Loucy (cell line): ENCODE measurements around the gene KCNK3.

Experiments
- H2AFZ ChIP-seq: fragments of 200-600 bp; sonication (generic); 2 replicates; pipeline ENCODE4 v1.6.0; 2016; ENCODE audit warnings: antibody characterized with exemption, mild to moderate bottlenecking, low read length, moderate library complexity
- H3F3A ChIP-seq: fragments of 200-600 bp; 2 replicates; pipeline ENCODE4 v1.6.0; 2016; ENCODE audit warnings: antibody characterized with exemption, low read depth, mild to moderate bottlenecking
- H3K27me3 ChIP-seq: fragments of 200-600 bp; sonication (generic); 2 replicates; pipeline ENCODE4 v1.6.1; 2014; ENCODE audit warnings: low read length, mild to moderate bottlenecking; ENCODE audit not compliant: insufficient read depth, poor library complexity, severe bottlenecking
- H3K36me3 ChIP-seq: fragments of 200-600 bp; sonication (generic); 2 replicates; pipeline ENCODE4 v1.6.1; 2016; ENCODE audit warnings: low read length; ENCODE audit not compliant: insufficient read depth
- H3K4me1 ChIP-seq: fragments of 200-600 bp; sonication (generic); 2 replicates; pipeline ENCODE4 v1.5.1; 2014; ENCODE audit warnings: low read length, mild to moderate bottlenecking; ENCODE audit not compliant: insufficient read depth, poor library complexity, severe bottlenecking
- H3K4me2 ChIP-seq: fragments of 200-600 bp; sonication (generic); 2 replicates; pipeline ENCODE4 v1.6.0; 2014; ENCODE audit warnings: antibody characterized with exemption, low read length, low read depth, mild to moderate bottlenecking; ENCODE audit not compliant: poor library complexity, severe bottlenecking
- H3K4me3 ChIP-seq: fragments of 200-600 bp; sonication (generic); 2 replicates; pipeline ENCODE4 v1.5.1; 2014; ENCODE audit warnings: low read length, mild to moderate bottlenecking, mixed read lengths; ENCODE audit not compliant: poor library complexity, severe bottlenecking
- H3K79me2 ChIP-seq: fragments of 200-600 bp; sonication (generic); 2 replicates; pipeline ENCODE4 v1.6.1; 2014; ENCODE audit warnings: low read length; ENCODE audit not compliant: insufficient read depth
- H3K9ac ChIP-seq: fragments of 200-600 bp; sonication (generic); 2 replicates; pipeline ENCODE4 v1.6.0; 2014; ENCODE audit warnings: mild to moderate bottlenecking, low read depth, low read length, moderate library complexity; ENCODE audit not compliant: poor library complexity, severe bottlenecking
- H3K9me2 ChIP-seq: fragments of 200-600 bp; sonication (generic); replicated peaks from 2 replicates; pipeline ENCODE4 v1.6.1; 2016; ENCODE audit warnings: low read depth, low read length, mixed read lengths
- H3K9me3 ChIP-seq: fragments of 200-600 bp; sonication (generic); 2 replicates; pipeline ENCODE4 v1.6.1; 2014; ENCODE audit warnings: mild to moderate bottlenecking, antibody characterized with exemption, low read length, low read depth; ENCODE audit not compliant: insufficient read depth
- H4K20me1 ChIP-seq: fragments of 200-600 bp; sonication (generic); 2 replicates; pipeline ENCODE4 v1.6.0; 2014; ENCODE audit warnings: antibody characterized with exemption, low read length, mild to moderate bottlenecking; ENCODE audit not compliant: insufficient read depth, poor library complexity, severe bottlenecking
- CTCF ChIP-seq: fragments of 200-600 bp; sonication (generic); conservative IDR thresholded peaks from 2 replicates; pipeline ENCODE4 v1.5.1; 2014; ENCODE audit warnings: mild to moderate bottlenecking, antibody characterized with exemption, low read length
- EZH2phosphoT487 ChIP-seq: fragments of 200-600 bp; IDR thresholded peaks from 2 replicates; pipeline ENCODE4 v1.6.1; 2018; ENCODE audit warnings: antibody characterized with exemption, mild to moderate bottlenecking, moderate library complexity, borderline replicate concordance

The KCNK3 gene

GRCh38 chr2:26679867-26680266, 12.7 kb upstream of the KCNK3 start:
- no peak overlapping the region for H3K4me2 ChIP-seq
- no peak for TF ChIP-seq EZH2phosphoT487
- no peak for TF ChIP-seq CTCF
- no peaks in the 10 kb centered on the region for H3K4me1 ChIP-seq
- H2AFZ ChIP-seq: no peak overlapping the region
- no peak overlapping the region for H3K9ac ChIP-seq
- H3K4me3 ChIP-seq: no peak overlapping the region
- no peaks in the 10 kb centered on the region for H3K9me3 ChIP-seq
- no peaks in the 10 kb centered on the region for H3K27me3 ChIP-seq
- H3K79me2 ChIP-seq: no peaks in the 10 kb centered on the region
- H3K9me2 ChIP-seq: no peaks in the 10 kb centered on the region
- H3K36me3 ChIP-seq: no peaks in the 10 kb centered on the region
- H3F3A ChIP-seq: no peaks in the 10 kb centered on the region
- no peaks in the 10 kb centered on the region for H4K20me1 ChIP-seq

- no peaks in the 10 kb centered on the region for H3K9me2 ChIP-seq
- no peaks in the 10 kb centered on the region for H4K20me1 ChIP-seq
- H3F3A ChIP-seq: no peaks in the 10 kb centered on the region
- no peaks in the 10 kb centered on the region for H3K36me3 ChIP-seq
- TF ChIP-seq CTCF: no peak
- TF ChIP-seq EZH2phosphoT487: no peak
- H3K79me2 ChIP-seq: no peaks in the 10 kb centered on the region
- no peak overlapping the region for H3K4me2 ChIP-seq
- no peak overlapping the region for H2AFZ ChIP-seq
- no peak overlapping the region for H3K4me3 ChIP-seq
- H3K27me3 ChIP-seq: no peaks in the 10 kb centered on the region
- H3K9ac ChIP-seq: no peak overlapping the region
- no peaks in the 10 kb centered on the region for H3K9me3 ChIP-seq
- no peaks in the 10 kb centered on the region for H3K4me1 ChIP-seq
These were observed 10.9 kb upstream of the KCNK3 start for GRCh38 chr2:26681656-26682055.

GRCh38 chr2:26682155-26682554, 10.4 kb upstream of the KCNK3 start:
- no peaks in the 10 kb centered on the region for H3K27me3 ChIP-seq
- no peak overlapping the region for H3K4me2 ChIP-seq
- H3K4me1 ChIP-seq: no peaks in the 10 kb centered on the region
- H3F3A ChIP-seq: no peaks in the 10 kb centered on the region
- no peak overlapping the region for H3K4me3 ChIP-seq
- H3K9ac ChIP-seq: no peak overlapping the region
- H3K9me3 ChIP-seq: no peaks in the 10 kb centered on the region
- no peaks in the 10 kb centered on the region for H4K20me1 ChIP-seq
- no peaks in the 10 kb centered on the region for H3K9me2 ChIP-seq
- H2AFZ ChIP-seq: no peak overlapping the region
- H3K79me2 ChIP-seq: no peaks in the 10 kb centered on the region
- no peak for TF ChIP-seq EZH2phosphoT487
- TF ChIP-seq CTCF: no peak
- H3K36me3 ChIP-seq: no peaks in the 10 kb centered on the region
